HG03196 (cell line): ENCODE results near the gene PIAS1.

Source experiments
- ATAC-seq: cut with Tn5 transposase; IDR thresholded peaks from one replicate; pipeline ENCODE4 v1.9.1; 2021; ENCODE audit not compliant: unreplicated experiment

The PIAS1 gene

DNA sequence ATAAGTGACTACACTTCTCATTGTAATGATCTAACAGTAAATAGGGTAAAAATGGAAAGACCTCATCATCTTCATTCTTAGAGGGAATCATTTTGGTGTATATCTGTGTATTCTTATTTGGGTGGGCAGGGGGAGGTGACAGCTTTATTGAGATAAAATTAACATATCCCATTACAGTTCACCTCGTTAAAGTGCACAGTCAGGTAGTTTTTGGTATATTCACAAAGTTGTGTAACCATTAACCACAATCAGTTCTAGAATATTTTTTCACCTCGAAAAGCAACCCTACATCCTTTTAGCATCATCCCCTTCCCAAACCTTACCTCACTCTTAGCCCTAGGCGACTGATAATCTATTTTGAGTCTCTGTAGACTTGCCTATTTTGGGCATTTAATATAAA, 8.1 kb downstream of the PIAS1 start:
- no peak for ATAC-seq

DNA sequence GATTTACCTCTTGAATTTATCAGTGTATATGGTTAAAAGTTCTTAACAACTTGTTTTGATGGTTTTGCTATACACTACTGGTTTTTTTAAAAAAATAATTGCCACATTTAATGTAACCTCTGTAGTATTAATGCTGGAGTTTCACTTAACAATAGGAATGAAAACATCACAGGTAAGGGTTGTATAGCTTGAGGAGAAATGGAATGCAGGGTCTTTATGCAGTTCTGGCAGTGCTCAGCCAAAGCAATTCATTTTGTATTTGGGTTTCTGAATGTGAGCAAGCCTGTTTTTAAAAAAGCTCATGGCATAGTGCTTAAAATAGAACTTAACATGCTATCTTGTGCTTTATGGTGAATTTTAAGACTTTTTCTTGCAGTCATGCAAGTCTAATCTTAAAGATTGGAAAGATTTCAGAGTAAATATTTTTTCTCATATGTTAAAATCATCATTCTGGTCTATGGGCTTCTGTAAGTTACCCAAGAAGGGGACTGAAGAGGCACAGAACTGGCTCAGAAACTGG, 8.9 kb downstream of the PIAS1 start:
- no peak for ATAC-seq

DNA sequence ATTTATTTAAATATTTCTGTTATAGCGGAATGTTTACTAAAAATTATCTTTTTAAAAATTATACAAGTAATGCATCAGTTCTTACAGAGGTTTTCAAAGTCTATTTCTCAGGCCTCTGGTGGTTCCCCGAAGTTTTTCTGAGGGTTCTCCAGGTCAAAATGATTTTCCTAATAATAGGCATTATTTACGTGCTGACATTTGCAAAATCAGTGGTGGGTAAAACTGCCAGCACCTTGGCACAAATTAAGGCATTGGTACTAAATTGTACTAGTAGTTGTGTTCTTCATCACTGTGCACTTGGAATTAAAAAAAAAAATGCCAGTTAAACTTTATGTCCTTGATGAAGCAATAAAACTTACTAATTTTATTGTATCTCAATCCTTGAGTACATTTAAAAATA, 9.5 kb downstream of the PIAS1 start:
- no peak for ATAC-seq

DNA sequence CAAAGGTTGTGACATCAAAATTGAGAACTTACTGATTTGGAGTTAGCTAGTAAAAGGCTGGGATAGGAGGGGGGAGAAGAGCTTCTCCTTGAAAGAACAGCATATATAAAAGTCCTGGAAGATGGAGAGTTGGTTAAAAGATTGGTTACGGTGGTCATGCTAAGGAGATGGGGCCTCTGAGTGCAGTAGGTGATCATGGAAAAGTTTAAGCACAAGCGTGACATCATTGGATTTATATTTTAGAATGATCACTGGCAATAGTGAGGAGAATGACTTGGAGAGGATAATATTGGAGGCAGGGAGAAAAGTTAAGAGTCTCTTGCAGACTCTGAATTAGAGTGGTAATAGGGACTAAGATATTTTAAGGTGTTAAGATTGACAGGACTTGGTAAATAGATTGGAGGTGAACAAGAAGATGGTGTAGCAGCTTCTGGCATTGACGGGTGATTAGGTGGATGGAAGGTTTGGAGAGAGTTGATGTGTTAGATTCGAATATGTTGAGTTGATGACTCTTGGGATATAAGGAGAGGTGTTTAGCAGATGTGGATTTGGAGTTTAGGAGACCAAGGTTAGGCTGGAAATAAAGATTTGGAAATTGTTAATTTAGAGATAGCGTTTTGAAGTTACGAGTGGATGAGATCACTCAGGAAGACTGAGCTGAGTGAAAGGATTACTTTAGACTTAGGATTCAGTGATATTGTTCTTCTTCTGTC, 19.6 kb downstream of the PIAS1 start:
- ATAC-seq: no peak

DNA sequence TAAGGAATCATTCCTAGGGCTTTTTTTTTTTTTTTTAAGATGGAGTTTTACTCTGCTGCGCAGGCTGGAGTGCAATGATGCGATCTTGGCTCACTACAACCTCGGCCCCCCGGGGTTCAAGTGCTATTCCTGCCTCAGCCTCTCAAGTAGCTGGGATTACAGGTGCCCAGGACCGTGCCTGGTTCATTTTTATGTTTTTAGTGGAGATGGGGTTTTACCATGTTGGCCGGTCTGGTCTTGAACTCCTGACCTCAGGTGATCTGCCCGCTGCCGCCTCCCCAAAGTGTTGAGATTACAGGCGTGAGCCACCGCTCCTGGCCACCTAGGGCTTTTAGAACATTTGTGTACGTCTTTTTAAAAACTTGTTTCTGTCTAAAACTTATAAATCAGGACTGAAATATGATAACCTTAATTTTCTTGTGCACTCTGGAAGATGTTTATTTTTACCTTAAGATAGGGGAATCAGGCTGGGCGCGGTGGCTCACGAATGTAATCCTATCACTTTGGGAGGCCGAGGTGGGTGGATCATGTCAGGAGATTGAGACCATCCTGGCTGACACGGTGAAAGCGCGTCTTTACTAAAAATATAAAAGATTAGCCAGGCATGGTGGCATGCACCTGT, 21.8 kb downstream of the PIAS1 start:
- ATAC-seq: no peak

DNA sequence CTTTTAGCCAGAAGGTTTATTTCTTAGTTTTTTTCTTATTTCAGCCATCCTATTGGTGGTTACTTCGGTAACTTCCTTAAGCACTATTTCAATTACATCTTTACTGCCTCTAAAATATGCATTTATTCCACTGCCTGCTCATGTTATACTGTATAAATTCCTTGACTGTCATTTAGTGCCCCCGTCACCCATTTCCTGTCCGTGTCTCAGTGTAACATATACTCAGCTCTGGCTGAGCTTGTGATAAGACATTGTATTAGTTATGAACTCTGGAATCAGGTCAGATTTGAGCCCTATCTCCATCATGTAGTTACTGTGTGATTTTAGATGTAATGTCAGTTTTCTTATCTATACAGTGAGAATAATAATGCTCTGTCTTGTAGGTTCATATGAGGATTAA, 24.2 kb downstream of the PIAS1 start:
- ATAC-seq: no peak

DNA sequence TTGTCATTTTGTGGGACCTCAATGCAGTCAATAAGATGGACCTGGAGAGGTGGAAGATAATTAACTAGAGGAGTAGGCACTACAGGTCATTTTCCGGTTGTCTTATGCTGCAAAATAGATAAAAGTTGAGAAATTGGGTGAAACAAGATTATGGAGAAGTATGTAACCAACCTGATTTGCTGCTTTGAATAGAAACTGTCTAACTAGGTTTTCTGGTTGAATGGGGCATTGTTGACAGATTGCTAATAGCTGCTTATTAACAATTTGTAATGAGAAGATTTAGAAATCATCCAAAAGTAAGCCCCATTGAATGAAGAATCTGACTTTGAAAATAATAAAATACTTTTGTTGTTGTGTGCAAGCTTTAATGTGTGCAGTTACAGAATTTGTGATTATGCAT, 26.2 kb downstream of the PIAS1 start:
- ATAC-seq: no peak

DNA sequence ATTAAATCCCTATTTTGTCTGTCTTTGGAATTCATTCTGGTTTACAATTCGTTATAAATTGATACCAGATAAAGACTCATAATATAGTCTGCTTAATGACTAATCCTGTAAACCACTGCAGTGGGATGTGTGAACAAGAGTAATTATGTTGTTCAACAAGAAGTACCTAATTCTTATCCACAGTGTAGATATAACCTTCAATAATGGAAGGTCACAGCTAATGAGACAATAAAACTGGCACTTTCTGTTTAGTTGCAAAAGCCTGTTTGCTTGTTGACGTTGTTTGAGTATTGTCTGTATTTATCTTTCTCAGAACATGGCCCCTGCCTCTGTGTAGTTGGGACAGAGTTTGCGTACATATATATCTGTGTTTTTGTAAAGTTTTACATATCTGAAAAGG, 26.7 kb downstream of the PIAS1 start:
- no peak for ATAC-seq

DNA sequence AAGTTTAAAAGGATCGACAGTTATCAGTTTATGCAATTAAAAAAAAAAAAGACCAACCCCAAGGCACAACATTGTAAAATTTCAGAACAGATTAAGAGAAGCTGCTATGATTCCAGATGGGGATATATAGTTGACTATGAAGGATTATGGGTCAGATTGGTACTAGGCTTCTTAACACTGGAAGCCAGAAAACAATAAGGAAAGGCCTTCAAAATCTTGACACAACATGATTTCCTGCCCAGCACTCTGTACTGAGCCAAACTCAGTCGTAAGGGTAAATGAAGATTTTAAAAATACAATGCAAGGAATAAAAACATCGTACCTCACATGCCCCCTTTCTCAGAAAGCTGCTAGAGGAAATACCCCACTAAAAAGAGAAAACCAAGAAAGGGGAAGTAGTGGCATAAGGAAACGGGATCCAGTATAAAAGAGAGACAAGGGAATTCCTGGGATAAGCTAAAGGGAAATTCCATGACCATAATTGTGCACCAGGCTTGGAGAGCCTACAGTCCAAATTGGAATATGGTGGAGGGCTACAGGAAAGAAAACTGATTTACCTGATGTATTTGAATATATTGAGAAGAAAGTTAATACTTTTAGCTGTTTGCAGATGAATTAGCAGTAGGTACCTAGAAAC, 27.9 kb downstream of the PIAS1 start:
- ATAC-seq: no peak

DNA sequence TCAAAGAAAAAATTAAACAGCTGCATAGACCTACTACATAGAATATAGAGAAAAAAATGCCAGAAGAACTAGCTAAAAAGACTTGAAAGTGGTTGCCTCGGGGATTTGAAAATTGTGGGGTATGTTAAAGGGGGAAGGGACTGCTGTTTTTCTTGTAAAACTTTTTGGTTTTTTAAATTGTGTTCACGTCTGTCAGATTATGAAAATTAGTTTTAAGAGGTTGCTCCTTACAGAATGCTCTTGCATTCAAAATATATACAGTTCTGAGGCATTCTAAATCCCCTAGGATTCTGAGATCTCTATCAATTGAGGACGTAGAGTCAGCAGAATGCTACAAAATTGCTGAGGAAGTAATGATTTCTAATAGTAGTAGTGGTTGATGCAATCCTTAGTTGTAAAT, 28.6 kb downstream of the PIAS1 start:
- no peak for ATAC-seq

DNA sequence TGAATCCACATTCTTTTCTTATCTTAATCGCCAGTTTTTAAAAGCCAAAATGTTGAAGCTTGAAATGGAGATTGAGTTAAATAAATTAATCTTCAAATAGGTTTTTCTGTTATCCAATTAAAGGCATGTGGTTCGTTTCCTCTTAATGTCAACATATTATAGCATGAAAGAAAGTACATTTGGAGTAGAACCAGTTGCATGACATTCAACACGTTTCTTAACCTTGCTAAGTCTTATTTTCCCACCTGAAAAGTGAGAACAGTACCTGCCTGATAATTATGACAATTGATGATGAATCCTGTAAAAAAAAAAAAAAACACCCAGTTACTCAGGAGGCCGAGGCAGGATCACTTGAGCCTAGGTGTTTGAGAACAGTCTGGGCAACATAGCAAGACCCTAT, 29.3 kb downstream of the PIAS1 start:
- ATAC-seq: no peak

DNA sequence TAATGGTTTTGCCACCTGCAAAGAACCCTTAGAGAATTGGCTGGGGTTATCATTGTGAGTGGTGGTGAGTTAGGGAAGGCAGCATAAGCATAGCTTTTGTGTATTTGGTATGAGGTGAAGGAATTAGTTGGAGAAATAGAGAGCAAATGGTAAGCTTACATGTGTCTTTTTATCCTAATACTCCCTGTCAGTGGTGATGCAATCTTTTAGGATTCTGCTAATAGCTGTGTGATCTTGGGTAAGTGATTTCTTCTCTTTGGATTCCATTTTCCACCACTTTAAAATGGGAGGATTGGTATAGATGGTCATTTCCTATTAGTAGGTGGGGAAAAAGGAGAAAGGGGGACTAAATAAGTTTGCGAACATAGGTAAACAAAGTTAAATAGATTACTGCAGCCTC, 30.9 kb downstream of the PIAS1 start:
- ATAC-seq: no peak

DNA sequence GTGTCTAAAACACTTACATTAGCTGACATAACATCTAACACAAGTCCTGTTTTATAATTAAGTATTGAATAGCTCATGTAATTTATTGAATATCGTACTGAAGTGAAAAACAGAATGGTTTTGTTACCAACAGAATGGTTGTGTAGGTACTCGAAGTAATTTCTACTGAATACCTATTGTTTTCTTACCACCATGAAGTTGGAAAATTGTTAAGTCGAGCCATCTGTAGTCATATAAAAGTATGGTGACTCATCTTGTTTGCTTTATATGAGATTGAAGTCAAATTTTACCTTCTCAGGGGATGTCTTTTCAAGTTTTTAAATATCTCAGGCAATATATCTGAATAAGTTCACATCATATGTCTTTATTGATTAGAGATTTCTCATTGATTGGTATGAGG, 37.6 kb downstream of the PIAS1 start:
- ATAC-seq: no peak

DNA sequence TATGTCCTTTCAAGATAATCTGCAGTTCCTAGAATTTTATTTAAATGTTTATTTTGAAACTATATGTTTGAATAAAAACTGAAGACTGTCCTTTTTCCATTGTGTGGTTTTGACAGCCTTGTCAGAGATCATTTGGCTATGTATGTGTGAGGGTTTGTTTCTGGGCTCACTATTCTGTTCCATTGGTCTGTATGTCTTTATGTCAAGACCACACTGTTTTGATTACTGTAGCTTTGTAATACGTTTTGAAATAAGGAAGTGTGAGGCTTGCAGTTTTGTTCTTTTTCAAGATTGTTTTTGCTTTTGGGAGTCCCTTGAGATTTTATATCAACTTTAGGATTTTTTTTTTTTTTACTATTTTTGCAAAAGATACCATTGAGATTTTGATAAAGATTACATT, 42.0 kb downstream of the PIAS1 start:
- ATAC-seq: no peak

DNA sequence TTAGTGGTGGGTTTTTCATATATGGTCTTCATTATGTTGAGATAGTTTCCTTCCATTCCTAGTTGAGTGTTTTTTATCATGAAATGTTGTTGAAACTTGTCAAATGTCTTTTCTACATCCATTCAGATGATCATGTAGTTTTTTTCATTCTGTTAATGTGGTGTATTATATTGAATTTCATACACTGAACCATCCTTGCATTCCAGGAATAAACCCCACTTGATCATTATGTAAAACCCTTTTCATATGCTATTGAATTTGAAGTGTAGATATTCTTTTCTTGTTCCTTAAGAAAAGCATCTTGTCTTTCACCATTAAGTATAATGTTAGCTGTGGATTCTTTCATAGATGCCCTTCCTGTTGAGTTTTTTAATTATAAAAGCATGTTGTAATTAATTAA, 42.9 kb downstream of the PIAS1 start:
- ATAC-seq: no peak

DNA sequence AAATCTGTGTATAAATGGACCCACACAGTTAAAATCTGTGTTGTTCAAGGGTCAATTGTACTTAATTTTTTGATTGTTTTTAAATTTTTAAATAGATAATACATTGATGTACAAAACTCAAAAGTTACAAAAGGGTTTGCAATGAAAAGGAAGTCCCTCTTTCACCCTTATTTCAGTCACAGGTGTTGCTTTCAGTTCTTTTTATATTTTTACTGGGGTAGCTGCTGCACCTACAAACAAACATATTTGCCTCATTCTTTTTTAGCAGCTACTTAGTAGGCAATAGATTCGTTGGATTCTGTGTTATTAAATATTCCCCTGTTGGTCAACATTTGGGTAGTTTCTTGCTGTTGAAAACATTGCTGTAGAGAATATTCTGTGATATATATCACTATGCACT, 44.4 kb downstream of the PIAS1 start:
- ATAC-seq: no peak

DNA sequence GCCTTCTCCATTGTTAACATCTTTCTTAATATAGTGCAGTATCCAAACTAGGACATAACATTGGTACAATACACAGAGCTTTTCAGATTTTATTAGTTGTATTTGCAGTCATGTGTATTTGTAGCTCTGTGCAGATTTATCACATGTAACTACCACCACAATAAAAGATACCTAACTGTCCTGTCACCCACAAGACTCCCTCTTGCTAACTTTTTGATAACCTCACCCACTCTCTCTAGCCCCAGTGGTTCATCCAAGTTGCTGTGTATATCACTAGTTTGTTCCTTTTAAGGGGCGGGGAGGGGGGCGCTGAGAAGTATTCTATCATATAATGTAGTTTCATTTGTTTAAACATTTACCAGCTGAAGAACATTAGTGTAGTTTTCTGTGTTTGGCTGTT, 46.1 kb downstream of the PIAS1 start:
- no peak for ATAC-seq

DNA sequence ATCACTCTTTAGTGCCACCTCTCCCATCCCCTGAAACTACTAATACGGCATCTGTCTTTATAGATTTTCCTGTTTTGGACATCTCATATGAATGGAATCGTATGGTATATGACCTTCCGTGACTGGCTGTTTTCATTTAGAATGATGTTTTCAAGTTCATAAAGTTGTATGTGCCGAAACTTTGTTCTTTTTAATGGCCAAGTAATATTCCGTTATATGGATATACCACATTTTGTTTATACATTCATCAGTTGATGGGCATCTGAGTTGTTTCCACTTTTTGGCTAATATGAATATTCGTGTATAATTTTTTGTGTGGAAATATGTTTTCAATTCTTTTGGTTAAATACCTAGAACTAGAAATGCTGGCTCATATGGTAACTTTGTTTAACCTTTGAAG, 49.5 kb downstream of the PIAS1 start:
- no peak for ATAC-seq

DNA sequence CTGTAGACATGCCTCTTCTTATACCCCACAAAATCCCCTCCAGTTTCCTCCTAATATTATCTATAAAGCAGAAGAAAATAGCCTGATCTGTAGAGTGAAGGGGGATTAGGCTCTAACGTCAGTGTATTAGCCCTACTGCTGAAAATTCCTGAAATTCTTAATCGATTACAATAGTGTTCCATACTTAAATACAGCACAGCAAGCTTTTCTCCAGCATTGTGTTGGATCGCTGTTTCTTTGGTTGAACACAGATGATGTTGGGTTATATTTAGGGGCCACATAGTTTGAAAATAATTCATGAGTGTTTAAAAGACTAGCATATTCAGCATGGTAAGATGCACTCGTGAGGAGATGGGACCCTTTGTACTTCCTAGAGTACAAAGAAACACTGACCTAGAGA, 52.5 kb downstream of the PIAS1 start:
- ATAC-seq: no peak

DNA sequence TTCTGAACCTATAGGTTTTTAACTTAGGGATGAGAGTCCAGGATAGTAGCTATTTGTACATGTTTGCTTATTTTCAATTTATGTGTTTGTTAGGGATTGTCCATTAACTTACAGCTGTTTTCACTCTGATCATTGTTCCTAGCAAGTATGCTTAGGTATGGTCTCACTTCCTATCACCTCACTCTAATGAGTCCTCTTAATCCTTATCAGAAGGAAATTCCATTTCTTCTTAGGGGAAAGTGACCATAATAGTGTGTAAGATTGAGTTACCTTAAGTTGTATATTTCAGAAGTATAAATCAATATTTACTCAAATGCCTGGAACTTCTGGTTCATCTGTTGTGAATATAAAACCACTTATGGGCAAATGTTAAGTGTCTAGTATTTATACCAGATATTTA, 53.0 kb downstream of the PIAS1 start:
- no peak for ATAC-seq

DNA sequence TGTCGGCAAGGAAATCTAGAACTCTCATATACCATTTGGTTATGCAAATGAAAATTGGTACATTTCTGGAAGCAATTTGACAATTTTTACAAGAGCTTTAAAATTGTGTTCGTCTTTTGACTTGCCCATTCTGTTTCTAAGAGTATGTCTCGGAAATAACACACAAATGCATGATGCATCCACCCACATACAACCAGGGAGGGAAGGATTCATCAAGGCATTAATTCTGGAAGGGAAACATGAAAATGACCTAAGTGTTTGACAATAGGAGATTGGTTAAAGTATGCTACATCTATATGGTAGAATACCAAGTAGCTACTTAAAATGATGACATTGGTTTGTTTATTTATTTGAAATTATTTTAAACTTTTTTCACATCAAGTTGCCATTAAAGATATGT, 58.6 kb downstream of the PIAS1 start:
- no peak for ATAC-seq

DNA sequence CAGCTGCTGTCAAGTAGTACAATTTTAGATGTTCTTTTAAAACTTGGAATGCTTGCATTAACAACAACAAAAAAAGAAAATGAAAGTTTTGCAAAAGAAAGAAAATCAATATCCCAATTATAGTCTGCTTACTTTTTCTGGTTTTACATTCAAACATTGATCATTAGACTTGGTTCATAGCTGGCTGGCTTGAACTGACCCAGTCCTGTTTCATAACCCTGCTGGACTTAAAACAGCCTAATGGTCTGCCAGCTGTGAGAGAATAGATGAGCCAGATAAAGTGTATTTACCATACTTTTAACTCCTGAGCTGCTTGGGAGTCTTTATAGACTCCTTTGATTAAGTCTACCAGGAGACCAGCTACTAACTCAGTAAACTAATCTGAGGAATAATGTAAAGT, 59.2 kb downstream of the PIAS1 start:
- ATAC-seq: no peak
